Stimulated activated CD4-positive, alpha-beta T cell treated with anti-CD3 and anti-CD28 coated beads, Interleukin-15, amount 100 ng/mL, for 48 hours (primary cell): Measurements from ENCODE around the gene ZBTB20.

ENCODE experiments used
- DNase-seq, 2 donors: peaks; one replicate each; pipeline ENCODE4 v3.0.0-alpha.2; 2020; ENCODE audit warnings: low read depth in 2 of 2

Gene ZBTB20

DNA sequence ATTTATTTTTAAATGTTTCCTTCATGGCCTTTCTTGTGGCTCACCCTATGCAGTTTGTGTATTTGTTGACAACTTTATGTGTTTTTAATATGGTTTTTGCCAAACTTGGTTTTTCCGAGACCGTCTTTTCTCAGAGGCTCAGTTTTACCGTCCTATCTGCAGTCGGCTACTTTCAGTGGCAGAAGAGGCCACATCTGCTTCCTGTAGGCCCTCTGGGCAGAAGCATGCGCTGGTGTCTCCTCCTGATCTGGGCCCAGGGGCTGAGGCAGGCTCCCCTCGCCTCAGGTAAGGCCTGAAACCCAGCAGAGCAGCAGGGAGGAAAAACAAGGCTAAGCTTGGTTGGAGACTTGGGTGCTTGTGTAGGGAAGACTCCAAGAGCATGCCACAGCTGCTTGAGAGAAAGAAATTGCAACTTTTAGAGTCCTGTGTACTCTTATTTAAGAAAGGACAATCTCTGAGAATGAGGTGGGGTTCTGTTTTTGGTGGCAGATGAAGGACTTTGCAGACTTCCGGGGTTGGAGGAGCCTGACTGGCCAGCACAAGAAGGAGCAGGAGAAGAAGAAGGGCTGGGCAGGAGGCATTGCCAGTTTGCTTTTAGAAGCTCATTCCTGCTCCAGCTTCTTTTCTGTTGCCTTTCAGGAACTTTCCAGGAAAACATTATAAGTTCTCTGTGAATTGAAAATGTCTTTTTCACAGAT, 853.1 kb downstream of the ZBTB20 start, which contains the start of gene TIGIT:
Gene TIGIT (plus strand): TSS at position 191 of the 698 bp plus-strand sequence. CDS start 34 bp downstream, at position 225.
- no peak for DNase-seq

DNA sequence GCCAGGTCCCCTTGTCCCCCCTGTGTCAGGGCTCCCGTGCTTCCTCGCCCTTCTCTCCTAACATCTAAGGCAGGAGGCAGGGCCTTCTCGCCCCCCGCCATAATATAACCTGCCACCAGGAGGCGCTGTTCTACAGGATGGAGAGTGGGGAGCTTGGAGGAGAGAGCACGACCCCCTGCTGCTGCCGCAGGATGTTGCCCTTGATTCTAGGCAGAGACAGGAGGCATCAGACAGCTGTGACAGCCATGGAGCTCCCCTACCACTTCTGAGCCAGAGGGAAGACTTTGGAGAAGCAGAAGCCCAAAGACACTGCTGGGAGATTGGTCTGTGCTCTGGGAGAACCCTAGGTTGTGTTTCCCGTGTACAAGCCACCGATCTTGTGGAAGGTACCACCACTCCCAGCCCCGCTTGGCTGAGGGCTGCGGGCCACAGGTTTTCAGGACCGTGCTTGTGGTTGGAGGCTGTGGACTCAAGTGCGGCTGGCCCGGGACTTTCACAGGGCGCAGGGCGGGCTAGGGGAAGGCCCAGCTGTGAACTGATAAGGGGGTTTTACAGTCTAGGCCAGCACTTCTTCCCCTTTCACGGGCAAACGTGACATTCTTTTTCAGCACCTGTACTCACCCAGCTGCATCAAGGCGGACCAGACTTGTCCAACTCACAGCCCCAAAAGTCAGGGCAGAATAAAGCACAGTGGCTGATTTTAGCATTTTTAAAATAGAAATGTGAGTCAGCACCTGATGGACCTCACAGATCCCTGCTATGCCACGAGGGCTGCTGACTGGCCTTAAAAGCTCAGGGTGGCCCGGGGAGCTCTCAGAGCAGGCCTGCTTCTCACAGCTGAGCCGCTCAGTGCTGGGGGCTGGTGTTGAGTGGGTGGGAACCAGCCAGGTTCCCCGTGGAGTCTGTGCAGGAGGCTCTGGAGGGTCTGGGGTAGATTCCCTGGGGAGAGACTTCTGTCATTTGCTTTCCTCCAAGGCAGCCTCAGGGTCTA, 855.9 kb downstream of the ZBTB20 start:
- DNase-seq = peak; percentile 81 to 92

DNA sequence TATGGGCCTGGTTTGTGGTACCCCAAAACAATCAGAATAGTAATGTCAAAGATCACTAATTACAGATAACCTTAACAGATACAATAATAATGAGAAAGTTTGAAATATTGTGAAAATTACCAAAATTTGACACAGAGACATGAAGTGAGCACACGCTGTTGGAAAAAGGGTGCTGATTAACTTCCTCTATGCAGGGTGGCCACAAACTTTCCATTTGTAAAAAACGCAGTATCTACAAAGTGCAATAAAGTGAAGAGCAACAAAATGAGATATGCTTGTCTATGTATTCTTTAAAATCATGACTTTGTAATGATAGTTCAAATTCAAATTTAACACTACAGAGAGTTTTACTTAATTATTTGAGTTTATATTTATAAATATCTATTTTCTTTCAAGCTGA, 860.8 kb downstream of the ZBTB20 start:
- DNase-seq = no peak

DNA sequence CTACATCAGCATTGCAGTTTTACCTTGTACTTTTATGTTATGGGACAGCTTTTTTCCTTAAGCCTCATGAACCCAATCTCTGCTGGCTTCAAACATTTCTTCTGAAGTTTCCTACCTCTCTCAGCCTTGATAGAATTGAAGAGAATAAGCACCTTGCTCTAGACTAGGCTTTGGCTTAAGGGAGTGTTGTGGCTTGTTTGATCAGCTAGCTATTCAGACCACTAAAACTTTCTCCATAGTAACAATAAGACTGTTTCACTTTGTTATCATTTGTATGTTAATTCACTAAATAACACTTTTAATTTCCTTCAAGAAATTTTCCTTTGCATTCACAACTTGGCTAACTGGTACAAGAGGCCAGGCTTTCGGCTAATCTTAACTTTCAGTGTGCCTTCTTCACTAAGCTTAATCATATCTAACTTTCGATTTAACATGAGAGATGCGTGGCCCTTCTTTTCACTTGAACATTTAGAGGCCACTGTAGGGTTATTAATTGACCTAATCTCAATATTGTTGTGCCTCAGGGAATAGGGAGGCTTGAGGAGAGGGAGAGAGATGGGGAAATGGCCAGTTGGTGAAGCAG, 861.3 kb downstream of the ZBTB20 start:
- no peak for DNase-seq

DNA sequence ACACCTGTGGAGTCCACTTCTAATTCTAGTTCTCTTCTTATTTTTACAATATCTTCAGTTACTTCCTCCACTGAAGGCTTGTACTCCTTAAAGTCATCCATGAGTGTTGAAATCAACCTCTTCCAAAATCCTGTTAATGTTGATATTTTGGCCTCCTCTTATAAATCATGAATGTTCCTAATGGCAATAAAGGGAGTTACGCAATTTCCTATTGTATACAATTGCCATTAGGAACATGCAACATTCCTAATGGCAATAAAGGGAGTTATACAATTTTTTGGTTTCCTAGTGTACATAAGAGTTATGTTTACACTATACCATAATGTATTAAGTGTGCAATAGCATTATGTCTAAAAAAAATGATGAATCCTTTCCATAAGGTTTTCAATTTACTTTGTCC, 862.4 kb downstream of the ZBTB20 start:
- no peak for DNase-seq
